ENCODE measurements around the gene TULP4. TPM values are rescaled to one million over a fixed set of nuclear protein-coding genes. Genes with fewer than 3 reads are reported as not detected.

Gene TULP4
- total RNA-seq, 1 experiment from 2014 or later = 52.8 TPM

- Mint-ChIP-seq H3K4me1 (peaks cover 3% of the 10 kb centered on the region), H3K27ac (no peak overlapping the region), H3K9me3 (no peaks in the 10 kb centered on the region), H3K36me3 (peaks cover 27% of the 10 kb centered on the region), H3K27me3 (ENCODE audit: low read depth) (no peaks in the 10 kb centered on the region; the same call in 1 of the 2 replicates), H3K4me3 (no peak overlapping the region)
- no peak for ATAC-seq
- no peak for TF ChIP-seq HMGXB4 (CRISPR knock-in tag; IDR thresholded peaks at IDR 0.05)
- no peak for TF ChIP-seq ETV6 (CRISPR knock-in tag; IDR thresholded peaks at IDR 0.05)
- no peak for TF ChIP-seq MYBL2 (CRISPR knock-in tag; IDR thresholded peaks at IDR 0.05)
- no peak for TF ChIP-seq ATF3 (CRISPR knock-in tag; conservative IDR thresholded peaks at IDR 0.05)
- TF ChIP-seq MXD4 (CRISPR knock-in tag; IDR thresholded peaks at IDR 0.05; ENCODE audit: borderline replicate concordance) = no peak
- no peak for TF ChIP-seq SP1 (CRISPR knock-in tag; conservative IDR thresholded peaks at IDR 0.05)
- TF ChIP-seq AFF4 (CRISPR knock-in tag; IDR thresholded peaks at IDR 0.05; ENCODE audit: borderline replicate concordance) = no peak
- TF ChIP-seq EMX1 (CRISPR knock-in tag; IDR thresholded peaks at IDR 0.05) = no peak
- no peak for TF ChIP-seq E2F5 (CRISPR knock-in tag; IDR thresholded peaks at IDR 0.05)
- ChIA-PET POLR2A (no interaction called here), CTCF (interaction anchor here (1.0 to 1.3 kb wide), 2 partner anchors 16 to 291 kb away, joined by 4 read pairs; no protein-coding TSS in a partner anchor)
- DNase-seq (ENCODE audit: low spot score) = no peak
Measured at GRCh38 chr6:158503222-158503621, 191.0 kb downstream of the TULP4 start.

GRCh38 chr6:158503846-158504245 is 191.6 kb downstream of the TULP4 start:
- H3K27ac Mint-ChIP-seq = no peak overlapping the region; the same call in 1 of the 2 replicates
- H3K9me3 Mint-ChIP-seq = no peaks in the 10 kb centered on the region
- CTCF ChIA-PET = interaction anchor here (1.2 to 1.3 kb wide), 2 partner anchors 15 to 290 kb away, joined by 3 to 4 read pairs; no protein-coding TSS in a partner anchor
- POLR2A ChIA-PET = interaction anchor here (0.7 kb wide), 1 partner anchor 12 kb away, joined by 3 read pairs; no protein-coding TSS in a partner anchor
- H3K4me1 Mint-ChIP-seq = peaks cover 3% of the 10 kb centered on the region
- ATAC-seq (no peak), DNase-seq (ENCODE audit: low spot score) (no peak)
- no peak overlapping the region for H3K4me3 Mint-ChIP-seq
- no peaks in the 10 kb centered on the region; the same call in 1 of the 2 replicates for H3K27me3 Mint-ChIP-seq (ENCODE audit: low read depth)
- peaks cover 22% of the 10 kb centered on the region for H3K36me3 Mint-ChIP-seq
- TF ChIP-seq HMGA2 (CRISPR knock-in tag; IDR thresholded peaks at IDR 0.05) = no peak
- no peak for TF ChIP-seq EMX1 (CRISPR knock-in tag; IDR thresholded peaks at IDR 0.05)
- TF ChIP-seq RELA (CRISPR knock-in tag; IDR thresholded peaks at IDR 0.05; ENCODE audit: borderline replicate concordance) = no peak
- TF ChIP-seq NFE2L1 (CRISPR knock-in tag; IDR thresholded peaks at IDR 0.05) = no peak
- TF ChIP-seq KAT7 (CRISPR knock-in tag; IDR thresholded peaks at IDR 0.05; ENCODE audit: borderline replicate concordance) = no peak
- TF ChIP-seq ZMAT4 (CRISPR knock-in tag; IDR thresholded peaks at IDR 0.05) = no peak
- TF ChIP-seq FOXK1 (CRISPR knock-in tag; IDR thresholded peaks at IDR 0.05) = no peak
- no peak for TF ChIP-seq ATF3 (CRISPR knock-in tag; conservative IDR thresholded peaks at IDR 0.05)
- TF ChIP-seq CDX4 (CRISPR knock-in tag; IDR thresholded peaks at IDR 0.05; ENCODE audit: borderline replicate concordance) = no peak
- TF ChIP-seq SOX15 (CRISPR knock-in tag; IDR thresholded peaks at IDR 0.05) = no peak
- TF ChIP-seq ATF1 (CRISPR knock-in tag; IDR thresholded peaks at IDR 0.05) = no peak
- TF ChIP-seq ZBTB43 (CRISPR knock-in tag; IDR thresholded peaks at IDR 0.05) = no peak
- no peak for TF ChIP-seq PRDM15 (CRISPR knock-in tag; IDR thresholded peaks at IDR 0.05)
